Memory B cell (primary cell): Measurements from ENCODE around the gene FAM149A.

ENCODE experiments used
- ATAC-seq: fragments of 150-1000 bp; cut with Tn5 transposase; 2 replicates; pipeline ENCODE4 v1.10.0; 2021; ENCODE audit warnings: low read depth, mild to moderate bottlenecking, moderate library complexity
- DNase-seq, 2 donors: peaks; one replicate each; pipeline ENCODE4 v3.0.0; 2022; ENCODE audit warnings: low spot score in 2 of 2
- H3K27ac Mint-ChIP-seq: one replicate; pipeline ENCODE4 v1.8.0; 2022; ENCODE audit warnings: mild to moderate bottlenecking, moderate library complexity, mixed read lengths
- H3K27me3 Mint-ChIP-seq: one replicate; pipeline ENCODE4 v1.8.0; 2022; ENCODE audit warnings: mixed read lengths
- H3K36me3 Mint-ChIP-seq: one replicate; pipeline ENCODE4 v1.8.0; 2022; ENCODE audit warnings: mild to moderate bottlenecking, mixed read lengths
- H3K4me1 Mint-ChIP-seq: one replicate; pipeline ENCODE4 v1.8.0; 2022; ENCODE audit warnings: mixed read lengths
- H3K4me3 Mint-ChIP-seq: one replicate; pipeline ENCODE4 v1.8.0; 2022; ENCODE audit warnings: mild to moderate bottlenecking, moderate library complexity, mixed read lengths
- H3K9me3 Mint-ChIP-seq: one replicate; pipeline ENCODE4 v1.8.0; 2022; ENCODE audit warnings: mixed read lengths

FAM149A gene

DNA sequence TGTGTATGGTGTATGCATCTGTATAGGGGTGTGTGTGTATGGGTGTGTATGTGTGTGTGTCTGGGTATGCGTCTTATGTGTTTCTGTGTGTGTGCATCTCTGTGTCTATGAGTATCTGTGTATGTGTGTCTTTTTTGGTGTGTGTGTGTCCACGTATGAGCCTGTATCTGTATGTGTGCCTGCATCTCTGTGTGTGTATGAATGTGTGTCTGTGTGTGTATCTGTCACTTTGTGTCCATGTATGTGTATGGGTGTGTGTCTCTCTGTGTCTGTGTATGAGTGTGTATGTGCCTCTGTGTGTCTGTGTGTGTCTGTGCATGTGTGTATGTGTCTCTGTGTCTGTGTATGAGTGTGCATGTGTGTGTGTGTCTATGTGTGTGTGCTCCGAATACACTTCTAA, 24.3 kb downstream of the FAM149A start:
- DNase-seq = no peak
- ATAC-seq = no peak
- H3K4me3 Mint-ChIP-seq = no peak overlapping the region
- H3K36me3 Mint-ChIP-seq = no peaks in the 10 kb centered on the region
- H3K4me1 Mint-ChIP-seq = peaks cover 3% of the 10 kb centered on the region
- no peaks in the 10 kb centered on the region for H3K9me3 Mint-ChIP-seq
- H3K27me3 Mint-ChIP-seq = peaks cover 7% of the 10 kb centered on the region
- no peak overlapping the region for H3K27ac Mint-ChIP-seq

DNA sequence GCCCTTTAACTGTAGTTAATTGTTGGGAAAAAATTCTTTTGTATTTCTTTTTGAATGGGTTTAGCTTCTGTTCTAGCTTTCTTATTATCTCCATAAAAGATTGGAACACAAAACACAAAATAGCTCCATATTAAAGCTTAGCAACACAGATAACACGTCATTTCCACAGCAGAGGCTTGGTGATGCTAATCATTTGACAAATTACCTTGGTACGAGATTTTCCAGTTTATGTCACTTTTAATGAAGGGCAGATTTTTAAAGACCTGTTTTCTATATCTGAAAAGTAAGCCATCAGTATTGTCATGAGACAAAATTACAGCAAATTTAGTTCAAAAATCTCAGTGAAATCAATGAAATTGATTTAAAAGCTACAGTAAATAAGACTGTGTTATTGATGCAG, 27.4 kb downstream of the FAM149A start:
- ATAC-seq (no peak), DNase-seq (no peak)
- no peaks in the 10 kb centered on the region for H3K36me3 Mint-ChIP-seq
- no peak overlapping the region for H3K4me3 Mint-ChIP-seq
- H3K9me3 Mint-ChIP-seq = no peaks in the 10 kb centered on the region
- no peak overlapping the region for H3K27ac Mint-ChIP-seq
- H3K4me1 Mint-ChIP-seq = peaks cover 10% of the 10 kb centered on the region
- peaks cover 8% of the 10 kb centered on the region for H3K27me3 Mint-ChIP-seq

DNA sequence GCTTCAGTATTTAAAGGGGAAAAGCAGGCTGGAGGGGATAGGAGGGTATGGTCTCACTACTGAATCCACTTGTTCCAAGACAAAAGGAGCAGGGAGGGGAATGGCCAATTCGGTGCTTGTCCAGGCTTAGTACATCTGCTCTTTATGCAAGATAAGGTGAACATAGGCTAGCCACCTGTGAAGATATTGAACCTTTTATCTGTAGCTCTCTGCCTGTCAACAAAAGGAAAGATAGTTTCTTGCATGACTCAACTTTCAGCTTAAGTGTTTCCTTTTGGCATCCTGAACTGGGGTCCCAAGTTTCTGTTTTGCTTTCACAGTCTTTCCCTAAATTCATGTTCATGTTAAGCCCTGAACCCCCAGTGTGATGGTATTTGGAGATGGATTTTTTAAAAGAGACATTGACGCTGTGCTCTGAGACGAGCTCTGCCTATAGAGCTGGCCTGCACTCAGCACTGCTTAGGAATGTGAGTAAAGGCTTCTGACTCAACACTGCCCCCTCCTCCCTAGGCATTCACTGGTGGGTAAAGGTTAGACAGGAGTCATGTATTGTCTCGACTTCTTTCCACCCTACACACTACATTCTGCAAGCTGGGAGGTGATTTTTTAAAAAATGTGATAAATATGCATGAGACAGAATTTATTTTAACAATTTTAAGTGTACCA, 28.2 kb downstream of the FAM149A start:
- H3K27ac Mint-ChIP-seq = no peak overlapping the region
- DNase-seq = no peak

DNA sequence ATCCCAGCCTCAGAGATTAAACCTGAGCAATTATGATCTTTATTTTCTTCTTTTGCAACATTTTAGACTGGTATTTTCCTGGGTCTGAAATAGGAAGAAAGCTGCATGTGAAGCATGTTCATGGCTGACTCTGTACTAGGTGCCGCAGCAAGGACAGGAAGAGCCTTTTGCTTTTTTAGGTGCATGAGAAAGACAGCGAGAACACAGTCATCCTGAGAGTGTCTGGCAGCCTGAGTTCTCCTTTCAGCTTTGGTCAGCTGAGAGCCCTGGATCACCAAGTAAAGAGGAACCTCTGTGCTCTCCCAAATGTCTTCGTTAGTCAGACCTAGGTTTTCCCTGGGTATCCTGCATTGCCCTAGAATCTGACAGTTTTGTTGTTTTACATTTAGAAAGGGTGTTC, 29.8 kb downstream of the FAM149A start:
- Mint-ChIP-seq H3K36me3 (no peaks in the 10 kb centered on the region), H3K9me3 (no peaks in the 10 kb centered on the region), H3K27ac (no peak overlapping the region), H3K4me1 (peaks cover 10% of the 10 kb centered on the region), H3K27me3 (peaks cover 4% of the 10 kb centered on the region), H3K4me3 (peak overlapping the region; percentile 58)
- DNase-seq = no peak
- ATAC-seq = peak; percentile 81

More for the DNA sequence above, 28.2 kb downstream of the FAM149A start:
- Mint-ChIP-seq H3K27me3 (peaks cover 8% of the 10 kb centered on the region), H3K4me3 (no peak overlapping the region), H3K4me1 (peaks cover 10% of the 10 kb centered on the region), H3K36me3 (no peaks in the 10 kb centered on the region), H3K9me3 (no peaks in the 10 kb centered on the region)
- ATAC-seq = no peak

DNA sequence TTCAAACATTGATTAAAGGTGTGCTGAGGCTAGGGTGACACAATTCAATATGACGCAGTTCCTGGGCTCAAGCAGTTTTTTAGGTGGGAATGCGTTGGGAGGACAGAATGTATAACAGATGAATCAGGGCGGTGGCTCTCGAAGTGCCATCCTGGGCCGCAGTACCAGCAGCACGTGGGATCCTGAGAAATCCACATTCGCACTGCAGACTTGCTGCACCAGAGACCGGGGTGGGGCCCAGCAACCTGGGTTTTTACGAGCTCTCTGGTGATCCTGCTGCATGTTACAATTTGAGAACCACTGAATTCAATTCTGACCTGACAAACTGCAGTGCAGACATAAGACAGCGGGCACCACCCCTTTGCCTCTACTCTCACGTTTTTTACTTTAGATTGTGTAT, 30.4 kb downstream of the FAM149A start:
- ATAC-seq (no peak), DNase-seq (no peak)
- H3K27me3 Mint-ChIP-seq = peaks cover 4% of the 10 kb centered on the region
- H3K4me3 Mint-ChIP-seq = no peak overlapping the region
- H3K9me3 Mint-ChIP-seq = no peaks in the 10 kb centered on the region
- no peaks in the 10 kb centered on the region for H3K36me3 Mint-ChIP-seq
- H3K27ac Mint-ChIP-seq = no peak overlapping the region
- peaks cover 10% of the 10 kb centered on the region for H3K4me1 Mint-ChIP-seq

DNA sequence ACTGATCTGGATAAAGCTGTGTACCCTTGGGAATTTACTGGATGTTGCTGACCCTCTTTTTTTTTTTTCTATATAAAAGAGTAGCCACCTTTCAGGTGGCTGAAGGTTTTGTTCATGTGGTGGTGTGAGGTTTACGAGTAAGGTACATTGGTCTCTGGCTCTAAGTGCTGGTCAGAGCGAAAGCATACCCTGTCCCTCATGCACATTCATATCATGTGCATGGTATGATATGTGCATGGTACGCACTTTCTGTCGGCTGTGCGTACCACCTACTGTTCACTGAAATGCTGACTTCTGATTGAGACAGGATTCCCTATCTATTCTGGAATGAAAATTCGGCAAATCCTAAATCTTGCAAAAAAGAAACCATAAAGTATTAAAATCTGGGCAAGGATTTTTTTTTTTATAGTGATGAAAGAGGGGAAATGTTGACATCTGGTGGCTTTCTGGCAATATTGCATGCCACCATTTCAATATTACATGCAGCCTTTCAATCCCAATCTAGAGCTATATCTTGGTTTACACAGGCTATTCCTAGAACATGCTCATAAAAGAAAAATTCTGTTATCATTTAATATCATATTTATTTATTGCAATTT, 32.8 kb downstream of the FAM149A start:
- Mint-ChIP-seq H3K9me3 (no peaks in the 10 kb centered on the region), H3K4me3 (no peak overlapping the region), H3K36me3 (no peaks in the 10 kb centered on the region), H3K27ac (peak overlapping the region; percentile 13), H3K4me1 (peaks cover 10% of the 10 kb centered on the region), H3K27me3 (peaks cover 7% of the 10 kb centered on the region)
- ATAC-seq (peak; percentile 32), DNase-seq (no peak)

DNA sequence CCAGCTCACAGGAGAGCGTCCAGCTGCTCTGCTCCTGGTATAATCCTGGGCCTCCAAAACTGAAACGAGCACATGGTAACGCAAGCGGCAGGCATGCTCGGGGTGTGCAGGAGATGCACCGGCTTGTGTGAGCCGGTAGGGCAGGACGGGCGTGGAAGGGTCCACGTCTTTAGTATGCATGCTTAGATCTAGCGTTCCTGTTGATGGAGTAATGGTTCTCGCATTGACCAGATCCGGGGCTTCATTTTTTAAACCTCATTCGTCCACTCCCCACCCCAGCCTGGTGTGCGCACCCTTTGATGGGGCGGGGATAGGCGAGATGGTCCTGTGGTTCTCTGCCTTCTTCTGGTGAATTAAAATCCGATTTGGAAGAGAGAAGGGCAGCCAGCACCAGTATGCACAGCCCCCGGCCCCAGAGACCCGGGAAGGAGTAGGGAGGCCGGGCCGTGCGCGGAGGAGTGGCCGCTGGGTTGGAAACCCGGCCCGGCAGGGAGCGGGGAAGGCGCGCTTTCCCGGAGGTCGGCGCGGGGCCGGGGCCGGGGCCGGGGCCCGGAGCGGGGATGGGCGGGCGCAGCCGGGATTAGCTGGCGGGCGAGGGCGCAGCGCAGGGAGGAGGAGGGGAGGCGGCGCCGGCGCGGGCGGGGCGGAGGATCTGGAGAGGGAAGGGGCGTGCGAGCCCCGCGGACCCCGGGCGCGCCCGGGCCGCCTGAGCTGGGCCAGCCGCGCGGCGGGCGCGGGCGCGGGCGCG, 39.9 kb downstream of the FAM149A start:
- peaks cover 20% of the 10 kb centered on the region for H3K27me3 Mint-ChIP-seq
- H3K27ac Mint-ChIP-seq = no peak overlapping the region
- ATAC-seq = peak; percentile 42
- peak overlapping the region; percentile 76 for H3K4me3 Mint-ChIP-seq
- no peak for DNase-seq
- H3K9me3 Mint-ChIP-seq = no peaks in the 10 kb centered on the region
- no peaks in the 10 kb centered on the region for H3K36me3 Mint-ChIP-seq
- H3K4me1 Mint-ChIP-seq = peaks cover 11% of the 10 kb centered on the region

DNA sequence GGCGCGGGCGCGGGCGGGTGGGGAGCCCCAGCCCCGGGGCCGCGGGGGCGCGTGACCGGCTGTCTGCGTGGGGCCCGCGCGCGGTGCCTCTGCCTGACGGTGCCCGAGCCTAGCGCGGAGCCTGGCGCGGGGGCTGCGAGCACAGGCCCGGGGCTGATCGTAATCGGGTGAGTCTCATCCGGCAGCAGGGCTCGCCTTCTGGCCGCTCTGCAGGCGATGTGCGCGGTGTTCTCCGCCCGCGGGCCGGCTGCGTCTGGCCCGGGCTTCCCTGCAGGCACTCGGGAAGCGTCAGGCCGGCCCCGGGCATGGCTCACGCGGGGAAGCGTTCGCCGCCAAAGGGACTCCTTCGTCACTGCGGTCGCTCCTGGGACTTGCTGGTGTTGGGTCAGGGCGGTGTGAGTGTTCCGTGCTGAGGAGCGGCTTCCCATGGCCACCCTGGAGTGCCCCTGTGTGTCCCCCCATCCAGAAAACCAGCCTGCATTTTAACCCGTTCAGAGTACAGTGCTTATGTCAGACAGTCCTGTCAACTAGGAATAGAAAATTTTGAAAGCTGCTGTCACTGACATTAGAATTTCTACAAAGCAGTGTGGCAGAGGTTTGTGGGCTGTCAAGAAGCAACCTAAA, 40.6 kb downstream of the FAM149A start:
- Mint-ChIP-seq H3K36me3 (no peaks in the 10 kb centered on the region), H3K27ac (no peak overlapping the region), H3K4me1 (peaks cover 11% of the 10 kb centered on the region), H3K9me3 (no peaks in the 10 kb centered on the region), H3K27me3 (peaks cover 20% of the 10 kb centered on the region), H3K4me3 (peak overlapping the region; percentile 46)
- ATAC-seq (peak; percentile 52), DNase-seq (no peak)

DNA sequence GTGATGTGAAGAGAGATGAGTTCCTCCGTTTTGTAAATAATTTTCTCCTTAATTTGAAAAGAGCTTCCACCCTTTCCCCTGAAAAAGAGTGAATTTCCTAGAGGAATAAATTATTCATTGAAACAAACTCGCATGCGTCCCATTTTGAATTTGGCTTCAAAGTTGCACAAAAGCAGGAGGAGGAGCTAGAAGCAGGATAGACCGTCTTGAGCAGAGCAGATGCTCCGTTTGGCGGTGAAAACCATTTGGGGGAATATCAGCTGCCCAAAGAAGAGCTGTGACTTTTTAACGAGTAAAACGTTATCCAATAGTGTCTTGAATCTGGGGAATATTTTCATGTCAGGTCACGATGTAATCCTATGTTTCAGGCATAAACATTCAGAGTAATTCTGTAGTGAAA, 42.0 kb downstream of the FAM149A start:
- Mint-ChIP-seq H3K27ac (no peak overlapping the region), H3K4me1 (peaks cover 13% of the 10 kb centered on the region), H3K9me3 (no peaks in the 10 kb centered on the region), H3K27me3 (peaks cover 22% of the 10 kb centered on the region), H3K36me3 (no peaks in the 10 kb centered on the region), H3K4me3 (no peak overlapping the region)
- no peak for ATAC-seq
- no peak for DNase-seq

DNA sequence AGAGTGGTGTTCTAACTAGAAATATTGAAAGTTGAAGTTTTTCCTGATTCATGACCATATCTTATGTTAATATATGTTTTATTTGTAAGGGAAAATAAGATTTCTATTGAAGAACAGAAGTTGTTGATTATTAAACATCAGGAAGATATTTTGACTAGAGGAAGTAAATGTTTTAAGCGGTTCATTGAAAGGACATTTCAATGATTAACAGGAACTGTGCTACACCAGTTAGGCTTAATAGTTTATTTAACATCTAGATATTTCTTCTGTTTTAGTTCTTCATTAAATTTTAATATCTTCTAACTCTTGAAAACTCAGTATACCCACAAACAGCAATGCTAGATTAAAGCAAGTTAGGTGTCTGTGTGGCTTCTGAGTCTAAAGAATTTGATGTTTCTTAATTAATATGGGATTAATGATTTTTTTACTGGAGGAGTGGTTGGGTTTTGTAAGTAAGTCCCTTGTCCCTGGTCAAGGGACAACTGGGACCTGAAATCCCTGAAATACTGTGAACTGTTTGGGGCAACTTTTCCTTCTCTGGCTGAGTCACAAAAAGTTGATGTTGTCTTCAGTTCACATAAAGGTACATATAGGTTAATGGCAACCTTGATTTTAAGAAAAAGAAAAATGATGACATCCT, 44.0 kb downstream of the FAM149A start:
- peaks cover 2% of the 10 kb centered on the region for H3K36me3 Mint-ChIP-seq
- H3K4me1 Mint-ChIP-seq = peaks cover 15% of the 10 kb centered on the region
- no peak for ATAC-seq
- H3K4me3 Mint-ChIP-seq = no peak overlapping the region
- DNase-seq = no peak
- peaks cover 27% of the 10 kb centered on the region for H3K27me3 Mint-ChIP-seq
- no peaks in the 10 kb centered on the region for H3K9me3 Mint-ChIP-seq
- H3K27ac Mint-ChIP-seq = no peak overlapping the region

DNA sequence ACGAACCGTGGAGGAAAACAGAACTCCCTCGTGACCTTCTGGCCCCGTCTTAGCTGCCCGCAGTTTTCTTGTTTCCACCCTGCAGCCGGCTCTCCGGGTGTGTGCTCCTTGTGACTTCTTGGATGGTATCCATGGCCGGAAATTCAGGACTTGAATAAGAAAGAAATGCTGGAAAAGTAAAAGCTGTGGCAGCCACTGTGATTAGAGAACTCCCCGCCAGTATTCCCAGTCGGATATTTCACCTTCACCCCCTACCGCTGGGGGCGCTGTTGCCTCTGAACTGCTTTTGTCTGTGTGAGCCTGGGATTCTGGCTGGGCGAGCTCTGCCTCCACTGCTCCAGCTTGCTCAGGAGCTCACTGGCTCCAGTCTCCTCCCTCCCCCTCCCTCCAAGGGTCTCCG, 45.4 kb downstream of the FAM149A start:
- H3K4me1 Mint-ChIP-seq = peaks cover 10% of the 10 kb centered on the region
- ATAC-seq (no peak), DNase-seq (no peak)
- no peak overlapping the region for H3K4me3 Mint-ChIP-seq
- no peak overlapping the region for H3K27ac Mint-ChIP-seq
- H3K9me3 Mint-ChIP-seq = no peaks in the 10 kb centered on the region
- peaks cover 27% of the 10 kb centered on the region for H3K27me3 Mint-ChIP-seq
- peaks cover 2% of the 10 kb centered on the region for H3K36me3 Mint-ChIP-seq

DNA sequence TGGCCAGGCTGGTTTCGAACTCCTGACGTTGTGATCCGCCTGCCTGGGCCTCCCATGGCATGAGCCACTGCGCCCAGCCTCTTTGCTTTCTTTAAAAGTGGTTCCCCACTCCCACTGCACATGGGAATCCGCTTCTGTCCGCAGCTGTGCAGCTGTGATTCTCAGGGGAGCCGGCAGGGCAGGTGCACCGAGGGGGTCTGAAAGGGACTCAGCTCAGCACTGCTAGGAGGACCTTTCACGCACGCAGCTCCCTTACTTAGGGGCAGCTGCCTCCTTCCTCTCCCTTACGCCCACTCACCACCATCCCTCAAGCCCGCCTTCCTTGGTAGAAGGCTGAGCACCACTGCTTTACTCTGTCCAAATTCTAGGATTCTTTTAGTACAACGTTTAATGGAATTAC, 46.4 kb downstream of the FAM149A start:
- no peaks in the 10 kb centered on the region for H3K9me3 Mint-ChIP-seq
- ATAC-seq = no peak
- H3K27ac Mint-ChIP-seq = no peak overlapping the region
- peaks cover 23% of the 10 kb centered on the region for H3K27me3 Mint-ChIP-seq
- peaks cover 2% of the 10 kb centered on the region for H3K36me3 Mint-ChIP-seq
- no peak for DNase-seq
- H3K4me1 Mint-ChIP-seq = peaks cover 6% of the 10 kb centered on the region
- H3K4me3 Mint-ChIP-seq = no peak overlapping the region

DNA sequence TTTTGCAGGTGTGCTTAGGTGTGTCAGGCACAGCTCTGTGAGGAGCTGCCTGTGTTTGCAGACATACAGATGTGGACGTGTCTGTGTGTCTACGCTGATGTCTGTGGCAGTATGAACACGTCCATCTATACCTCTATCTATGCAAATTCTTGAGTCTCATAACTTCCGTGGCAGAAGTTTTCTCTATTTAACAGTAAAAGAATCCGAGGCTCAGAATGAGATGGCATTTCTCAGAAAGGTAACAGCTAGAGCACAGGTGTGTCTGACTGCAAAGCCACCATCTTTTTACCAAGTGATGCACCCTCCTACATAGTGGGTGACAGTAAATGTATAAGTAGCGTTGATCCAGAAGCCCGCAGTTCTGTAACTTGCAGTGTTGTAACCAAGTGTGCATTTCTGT, 47.0 kb downstream of the FAM149A start:
- H3K27me3 Mint-ChIP-seq = peaks cover 20% of the 10 kb centered on the region

More for the DNA sequence above, 47.0 kb downstream of the FAM149A start:
- DNase-seq = no peak
- Mint-ChIP-seq H3K4me1 (peaks cover 4% of the 10 kb centered on the region), H3K4me3 (no peak overlapping the region), H3K36me3 (peaks cover 2% of the 10 kb centered on the region), H3K27ac (no peak overlapping the region), H3K9me3 (no peaks in the 10 kb centered on the region)
- ATAC-seq = no peak
